KMS-11 (cell line): ENCODE results near the gene LRFN3.
"Not testable (repeated sequence)": the region's sequence is repeated elsewhere in the genome, so short reads cannot be mapped to it uniquely, and the experiment has no call there.

Experiments used
- H2AFZ ChIP-seq: fragments of 200-600 bp; sonication (generic); 2 replicates; pipeline ENCODE4 v1.6.1; 2016; ENCODE audit warnings: antibody characterized with exemption, mixed run types, low read depth
- H3K27ac ChIP-seq: fragments of 200-600 bp; sonication (generic); 2 replicates; pipeline ENCODE4 v1.6.1; 2016; ENCODE audit warnings: mild to moderate bottlenecking, mixed run types
- H3K27me3 ChIP-seq: fragments of 200-600 bp; sonication (generic); 2 replicates; pipeline ENCODE4 v1.6.1; 2017; ENCODE audit warnings: mild to moderate bottlenecking, low read depth, mixed run types, moderate library complexity; ENCODE audit not compliant: insufficient read depth
- H3K36me3 ChIP-seq: fragments of 200-600 bp; sonication (generic); 2 replicates; pipeline ENCODE4 v1.6.1; 2017; ENCODE audit warnings: mild to moderate bottlenecking, mixed run types; ENCODE audit not compliant: insufficient read depth
- H3K4me1 ChIP-seq: fragments of 200-600 bp; sonication (generic); 2 replicates; pipeline ENCODE4 v1.6.1; 2016; ENCODE audit warnings: mild to moderate bottlenecking, low read depth, mixed run types; ENCODE audit not compliant: poor library complexity, severe bottlenecking
- H3K4me2 ChIP-seq: fragments of 200-600 bp; sonication (generic); 2 replicates; pipeline ENCODE4 v1.7.0; 2016; ENCODE audit warnings: mild to moderate bottlenecking, mixed run types
- H3K4me3 ChIP-seq: fragments of 200-600 bp; sonication (generic); IDR thresholded peaks from 2 replicates; pipeline ENCODE4 v1.6.1; 2017; ENCODE audit warnings: low read depth, low read length, mixed read lengths; ENCODE audit not compliant: insufficient read depth
- H3K79me2 ChIP-seq: fragments of 200-600 bp; sonication (generic); 2 replicates; pipeline ENCODE4 v1.6.1; 2016; ENCODE audit warnings: low read depth, mixed run types; ENCODE audit not compliant: insufficient read depth
- H3K9ac ChIP-seq: fragments of 200-600 bp; sonication (generic); 2 replicates; pipeline ENCODE4 v1.6.1; 2016; ENCODE audit warnings: mild to moderate bottlenecking, mixed run types
- H4K20me1 ChIP-seq: fragments of 200-600 bp; sonication (generic); 2 replicates; pipeline ENCODE4 v1.6.1; 2016; ENCODE audit warnings: mild to moderate bottlenecking, mixed run types; ENCODE audit not compliant: insufficient read depth
- TF ChIP-seq, protein P1 (sequence below): fragments of 200-600 bp; sonication (generic); conservative IDR thresholded peaks from 2 replicates; pipeline ENCODE4 v1.6.1; 2017; ENCODE audit warnings: low read depth, mild to moderate bottlenecking, antibody characterized with exemption, low read length, moderate library complexity, mixed read lengths

Gene LRFN3

GRCh38 chr19:35946203-35946602 lies 10.0 kb downstream of the LRFN3 start:
- Histone ChIP-seq H3K4me1 (no peaks in the 10 kb centered on the region), H2AFZ (no peak overlapping the region), H3K79me2 (no peaks in the 10 kb centered on the region), H3K27ac (no peak overlapping the region), H3K36me3 (no peaks in the 10 kb centered on the region), H3K4me2 (no peak overlapping the region), H3K27me3 (peaks cover 7% of the 10 kb centered on the region), H3K4me3 (no peak overlapping the region), H4K20me1 (no peaks in the 10 kb centered on the region), H3K9ac (no peak overlapping the region)
- TF ChIP-seq, protein P1, sequence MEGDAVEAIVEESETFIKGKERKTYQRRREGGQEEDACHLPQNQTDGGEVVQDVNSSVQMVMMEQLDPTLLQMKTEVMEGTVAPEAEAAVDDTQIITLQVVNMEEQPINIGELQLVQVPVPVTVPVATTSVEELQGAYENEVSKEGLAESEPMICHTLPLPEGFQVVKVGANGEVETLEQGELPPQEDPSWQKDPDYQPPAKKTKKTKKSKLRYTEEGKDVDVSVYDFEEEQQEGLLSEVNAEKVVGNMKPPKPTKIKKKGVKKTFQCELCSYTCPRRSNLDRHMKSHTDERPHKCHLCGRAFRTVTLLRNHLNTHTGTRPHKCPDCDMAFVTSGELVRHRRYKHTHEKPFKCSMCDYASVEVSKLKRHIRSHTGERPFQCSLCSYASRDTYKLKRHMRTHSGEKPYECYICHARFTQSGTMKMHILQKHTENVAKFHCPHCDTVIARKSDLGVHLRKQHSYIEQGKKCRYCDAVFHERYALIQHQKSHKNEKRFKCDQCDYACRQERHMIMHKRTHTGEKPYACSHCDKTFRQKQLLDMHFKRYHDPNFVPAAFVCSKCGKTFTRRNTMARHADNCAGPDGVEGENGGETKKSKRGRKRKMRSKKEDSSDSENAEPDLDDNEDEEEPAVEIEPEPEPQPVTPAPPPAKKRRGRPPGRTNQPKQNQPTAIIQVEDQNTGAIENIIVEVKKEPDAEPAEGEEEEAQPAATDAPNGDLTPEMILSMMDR = no peak

DNA sequence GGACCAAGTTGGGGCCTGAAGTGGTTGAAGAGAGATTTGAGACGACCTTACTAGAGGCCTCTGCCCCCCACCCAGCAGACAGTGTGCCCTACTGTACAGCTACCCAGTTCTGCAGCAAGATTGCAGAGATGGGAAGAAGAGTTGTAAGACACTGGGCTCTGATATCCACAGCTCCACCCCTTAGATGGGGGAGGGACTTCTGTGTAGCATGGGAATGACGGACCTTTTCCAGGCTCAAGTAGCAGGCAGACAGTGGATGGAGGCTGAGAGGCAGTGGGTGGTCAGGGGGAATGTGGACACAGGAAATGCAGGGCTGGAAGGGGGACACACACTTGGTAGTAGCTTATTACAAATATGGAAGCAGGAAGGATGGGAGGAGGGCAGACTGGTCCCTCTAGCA lies 13.0 kb downstream of the LRFN3 start:
- TF ChIP-seq, protein P1 = no peak
- H3K9ac ChIP-seq = no peak overlapping the region
- H3K4me1 ChIP-seq = no peaks in the 10 kb centered on the region
- no peak overlapping the region for H2AFZ ChIP-seq
- no peak overlapping the region for H3K4me2 ChIP-seq
- no peak overlapping the region for H3K27ac ChIP-seq
- no peaks in the 10 kb centered on the region for H3K79me2 ChIP-seq
- no peaks in the 10 kb centered on the region for H3K36me3 ChIP-seq
- H4K20me1 ChIP-seq = no peaks in the 10 kb centered on the region
- H3K27me3 ChIP-seq = peaks cover 19% of the 10 kb centered on the region
- H3K4me3 ChIP-seq = no peak overlapping the region

- H3K36me3 ChIP-seq = no peaks in the 10 kb centered on the region
- H4K20me1 ChIP-seq = no peaks in the 10 kb centered on the region
- peaks cover 20% of the 10 kb centered on the region; the same call in 1 of the 2 replicates for H3K27me3 ChIP-seq
- no peak overlapping the region for H3K27ac ChIP-seq
- no peak overlapping the region for H2AFZ ChIP-seq
- no peaks in the 10 kb centered on the region for H3K79me2 ChIP-seq
- no peak overlapping the region for H3K4me3 ChIP-seq
- TF ChIP-seq, protein P1 = no peak
- no peak overlapping the region for H3K9ac ChIP-seq
- H3K4me2 ChIP-seq = no peak overlapping the region
- H3K4me1 ChIP-seq = no peaks in the 10 kb centered on the region
These were observed 19.9 kb downstream of the LRFN3 start for GRCh38 chr19:35955881-35956634.

DNA sequence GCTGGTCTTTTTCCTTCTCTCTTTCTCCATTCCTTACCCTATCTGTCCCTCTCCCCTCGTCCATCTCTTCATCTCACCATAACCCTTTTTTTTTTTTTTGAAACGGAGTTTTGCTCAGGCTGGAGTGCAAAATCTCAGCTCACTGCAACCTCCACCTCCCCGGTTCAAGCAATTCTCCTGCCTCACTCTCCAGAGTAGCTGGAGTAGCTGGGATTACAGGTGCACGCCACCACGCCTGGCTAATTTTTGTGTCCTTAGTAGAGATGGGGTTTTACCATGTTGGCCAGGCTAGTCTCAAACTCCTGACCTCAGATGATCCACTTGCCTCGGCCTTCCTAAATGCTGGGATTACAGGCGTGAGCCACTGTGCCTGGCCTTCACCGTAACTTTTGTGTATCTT lies 21.2 kb downstream of the LRFN3 start:
- not testable (repeated sequence) for H3K27ac ChIP-seq, H3K79me2 ChIP-seq, H2AFZ ChIP-seq, H3K4me2 ChIP-seq, H3K36me3 ChIP-seq, H3K4me1 ChIP-seq, H3K9ac ChIP-seq, H3K4me3 ChIP-seq, H4K20me1 ChIP-seq
- H3K27me3 ChIP-seq = peaks cover 11% of the 10 kb centered on the region; the same call in 1 of the 2 replicates

DNA sequence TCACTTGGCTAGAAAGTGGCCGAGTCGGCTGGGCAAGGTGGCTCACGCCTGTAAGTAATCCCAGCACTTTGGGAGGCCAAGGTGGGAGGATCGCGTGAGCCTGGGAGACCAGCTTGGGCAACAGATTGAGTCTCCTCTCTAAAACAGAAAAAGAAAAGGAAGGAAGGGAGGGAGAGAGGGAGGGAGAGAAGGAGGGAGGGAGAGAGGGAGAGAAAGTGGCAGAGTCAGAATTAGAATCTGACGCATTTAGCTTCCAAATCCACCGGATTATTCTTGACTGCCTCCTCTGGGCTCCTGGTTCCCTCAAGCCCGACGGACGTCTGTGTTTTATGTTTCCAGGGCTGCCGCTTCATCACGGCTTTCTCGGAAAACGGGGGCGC lies 22.5 kb downstream of the LRFN3 start:
- no peak overlapping the region for H3K4me2 ChIP-seq
- TF ChIP-seq, protein P1 = no peak
- no peak overlapping the region for H3K9ac ChIP-seq
- H3K27ac ChIP-seq = no peak overlapping the region
- H3K27me3 ChIP-seq = peaks cover 8% of the 10 kb centered on the region; the same call in 1 of the 2 replicates
- H3K4me1 ChIP-seq = no peaks in the 10 kb centered on the region
- no peaks in the 10 kb centered on the region for H4K20me1 ChIP-seq
- H2AFZ ChIP-seq = no peak overlapping the region
- no peak overlapping the region for H3K4me3 ChIP-seq
- no peaks in the 10 kb centered on the region for H3K79me2 ChIP-seq
- H3K36me3 ChIP-seq = no peaks in the 10 kb centered on the region
